Measurements from ENCODE around the gene BTNL9.
"Not testable (repeated sequence)": the region's sequence is repeated elsewhere in the genome, so short reads cannot be mapped to it uniquely, and the experiment has no call there.

The BTNL9 gene

GRCh38 chr5:181062631-181063030 lies 22.6 kb downstream of the BTNL9 start:
- no peak for DNase-seq

GRCh38 chr5:181063514-181063913 lies 23.4 kb downstream of the BTNL9 start:
- DNase-seq: no peak

GRCh38 chr5:181064987-181065386 lies 24.9 kb downstream of the BTNL9 start:
- no peak for DNase-seq

- no peak for DNase-seq
These were observed 29.9 kb downstream of the BTNL9 start for GRCh38 chr5:181069767-181070491.

GRCh38 chr5:181070523-181070922 lies 30.5 kb downstream of the BTNL9 start:
- no peak for DNase-seq

GRCh38 chr5:181071257-181071656 lies 31.2 kb downstream of the BTNL9 start:
- DNase-seq: no peak

GRCh38 chr5:181076920-181077319 lies 36.9 kb downstream of the BTNL9 start:
- DNase-seq: no peak

- DNase-seq: no peak
These were observed 41.9 kb downstream of the BTNL9 start for GRCh38 chr5:181081989-181082388.

GRCh38 chr5:181084621-181085195 lies 44.6 kb downstream of the BTNL9 start:
- DNase-seq: no peak

- no peak for DNase-seq
These were observed 46.2 kb downstream of the BTNL9 start for GRCh38 chr5:181086026-181086883.

GRCh38 chr5:181086884-181087205 lies 46.8 kb downstream of the BTNL9 start:
- DNase-seq: no peak

GRCh38 chr5:181087309-181087708 lies 47.2 kb downstream of the BTNL9 start:
- no peak for DNase-seq

GRCh38 chr5:181088289-181088688 lies 48.2 kb downstream of the BTNL9 start:
- DNase-seq: no peak

GRCh38 chr5:181092428-181092827 lies 52.4 kb downstream of the BTNL9 start:
- no peak for DNase-seq

GRCh38 chr5:181095162-181095561 lies 55.1 kb downstream of the BTNL9 start:
- DNase-seq: not testable (repeated sequence)

GRCh38 chr5:181096721-181097382 lies 56.8 kb downstream of the BTNL9 start:
- DNase-seq: not testable (repeated sequence)

GRCh38 chr5:181097383-181097753 lies 57.3 kb downstream of the BTNL9 start:
- DNase-seq: not testable (repeated sequence)

GRCh38 chr5:181097759-181098491 lies 57.9 kb downstream of the BTNL9 start:
- DNase-seq: not testable (repeated sequence)

GRCh38 chr5:181098762-181099601 lies 58.9 kb downstream of the BTNL9 start:
- DNase-seq: no peak

- no peak for DNase-seq
These were observed 59.6 kb downstream of the BTNL9 start for GRCh38 chr5:181099602-181100086.

- no peak for DNase-seq
These were observed 60.2 kb downstream of the BTNL9 start for GRCh38 chr5:181100121-181100875.
